ENCODE results near the gene MYEOV. TPM values are rescaled to one million over a fixed set of nuclear protein-coding genes. Genes with fewer than 3 reads are reported as not detected.

MYEOV gene
- total RNA-seq, 1 experiment from 2014 or later, result 1.4 TPM

GRCh38 chr11:69316956-69317355 is 23.0 kb downstream of the MYEOV start (continued):
- TF ChIP-seq JAZF1 (CRISPR knock-in tag; IDR thresholded peaks at IDR 0.05) (no peak), MAX (CRISPR knock-in tag; IDR thresholded peaks at IDR 0.05) (no peak), ZNF121 (CRISPR knock-in tag; IDR thresholded peaks at IDR 0.05) (no peak)

- Mint-ChIP-seq H3K36me3 (no peaks in the 10 kb centered on the region), H3K27me3 (ENCODE audit: low read depth) (no peaks in the 10 kb centered on the region), H3K4me1 (no peaks in the 10 kb centered on the region), H3K27ac (no peak overlapping the region), H3K9me3 (no peaks in the 10 kb centered on the region), H3K4me3 (no peak overlapping the region)
- no peak for DNase-seq (ENCODE audit: low spot score)
- ChIA-PET POLR2A (no interaction called here), CTCF (interaction anchor here (0.6 kb wide), 1 partner anchor 320 kb away, joined by 3 read pairs; no protein-coding TSS in a partner anchor)
- no peak for ATAC-seq
- no peak for TF ChIP-seq ESRRA (CRISPR knock-in tag; IDR thresholded peaks at IDR 0.05; ENCODE audit: borderline replicate concordance)
- TF ChIP-seq NFYB (CRISPR knock-in tag; conservative IDR thresholded peaks at IDR 0.05; ENCODE audit: low read depth), result no peak
- TF ChIP-seq PREB (CRISPR knock-in tag; IDR thresholded peaks at IDR 0.05; ENCODE audit: borderline replicate concordance), result no peak
- no peak for TF ChIP-seq HMGA2 (CRISPR knock-in tag; IDR thresholded peaks at IDR 0.05)
- TF ChIP-seq ZNF232 (CRISPR knock-in tag; IDR thresholded peaks at IDR 0.05), result no peak
- TF ChIP-seq, protein P1, sequence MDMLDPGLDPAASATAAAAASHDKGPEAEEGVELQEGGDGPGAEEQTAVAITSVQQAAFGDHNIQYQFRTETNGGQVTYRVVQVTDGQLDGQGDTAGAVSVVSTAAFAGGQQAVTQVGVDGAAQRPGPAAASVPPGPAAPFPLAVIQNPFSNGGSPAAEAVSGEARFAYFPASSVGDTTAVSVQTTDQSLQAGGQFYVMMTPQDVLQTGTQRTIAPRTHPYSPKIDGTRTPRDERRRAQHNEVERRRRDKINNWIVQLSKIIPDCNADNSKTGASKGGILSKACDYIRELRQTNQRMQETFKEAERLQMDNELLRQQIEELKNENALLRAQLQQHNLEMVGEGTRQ (CRISPR knock-in tag; IDR thresholded peaks at IDR 0.05), result no peak
- no peak for TF ChIP-seq CREM (CRISPR knock-in tag; IDR thresholded peaks at IDR 0.05)
- TF ChIP-seq TCF7 (CRISPR knock-in tag; IDR thresholded peaks at IDR 0.05; ENCODE audit: low read depth), result no peak
Measured at GRCh38 chr11:69317401-69318092, 23.6 kb downstream of the MYEOV start.

GRCh38 chr11:69318093-69318420 is 24.1 kb downstream of the MYEOV start:
- DNase-seq (ENCODE audit: low spot score) (no peak), ATAC-seq (no peak)
- Mint-ChIP-seq H3K36me3 (no peaks in the 10 kb centered on the region), H3K4me3 (no peak overlapping the region), H3K4me1 (no peaks in the 10 kb centered on the region), H3K27ac (no peak overlapping the region), H3K27me3 (ENCODE audit: low read depth) (no peaks in the 10 kb centered on the region), H3K9me3 (no peaks in the 10 kb centered on the region)
- CTCF ChIA-PET, result no interaction called here
- POLR2A ChIA-PET, result no interaction called here
- TF ChIP-seq OVOL2 (CRISPR knock-in tag; IDR thresholded peaks at IDR 0.05; ENCODE audit: borderline replicate concordance) (no peak), FOXP1 (CRISPR knock-in tag; IDR thresholded peaks at IDR 0.05; ENCODE audit: borderline replicate concordance) (no peak), RELA (CRISPR knock-in tag; IDR thresholded peaks at IDR 0.05; ENCODE audit: borderline replicate concordance) (no peak), STAT6 (CRISPR knock-in tag; conservative IDR thresholded peaks at IDR 0.05; ENCODE audit: low read depth) (no peak), SMAD4 (CRISPR knock-in tag; IDR thresholded peaks at IDR 0.05) (no peak), IRF2 (CRISPR knock-in tag; IDR thresholded peaks at IDR 0.05; ENCODE audit: borderline replicate concordance, low read depth) (no peak)
- TF ChIP-seq, protein P2, sequence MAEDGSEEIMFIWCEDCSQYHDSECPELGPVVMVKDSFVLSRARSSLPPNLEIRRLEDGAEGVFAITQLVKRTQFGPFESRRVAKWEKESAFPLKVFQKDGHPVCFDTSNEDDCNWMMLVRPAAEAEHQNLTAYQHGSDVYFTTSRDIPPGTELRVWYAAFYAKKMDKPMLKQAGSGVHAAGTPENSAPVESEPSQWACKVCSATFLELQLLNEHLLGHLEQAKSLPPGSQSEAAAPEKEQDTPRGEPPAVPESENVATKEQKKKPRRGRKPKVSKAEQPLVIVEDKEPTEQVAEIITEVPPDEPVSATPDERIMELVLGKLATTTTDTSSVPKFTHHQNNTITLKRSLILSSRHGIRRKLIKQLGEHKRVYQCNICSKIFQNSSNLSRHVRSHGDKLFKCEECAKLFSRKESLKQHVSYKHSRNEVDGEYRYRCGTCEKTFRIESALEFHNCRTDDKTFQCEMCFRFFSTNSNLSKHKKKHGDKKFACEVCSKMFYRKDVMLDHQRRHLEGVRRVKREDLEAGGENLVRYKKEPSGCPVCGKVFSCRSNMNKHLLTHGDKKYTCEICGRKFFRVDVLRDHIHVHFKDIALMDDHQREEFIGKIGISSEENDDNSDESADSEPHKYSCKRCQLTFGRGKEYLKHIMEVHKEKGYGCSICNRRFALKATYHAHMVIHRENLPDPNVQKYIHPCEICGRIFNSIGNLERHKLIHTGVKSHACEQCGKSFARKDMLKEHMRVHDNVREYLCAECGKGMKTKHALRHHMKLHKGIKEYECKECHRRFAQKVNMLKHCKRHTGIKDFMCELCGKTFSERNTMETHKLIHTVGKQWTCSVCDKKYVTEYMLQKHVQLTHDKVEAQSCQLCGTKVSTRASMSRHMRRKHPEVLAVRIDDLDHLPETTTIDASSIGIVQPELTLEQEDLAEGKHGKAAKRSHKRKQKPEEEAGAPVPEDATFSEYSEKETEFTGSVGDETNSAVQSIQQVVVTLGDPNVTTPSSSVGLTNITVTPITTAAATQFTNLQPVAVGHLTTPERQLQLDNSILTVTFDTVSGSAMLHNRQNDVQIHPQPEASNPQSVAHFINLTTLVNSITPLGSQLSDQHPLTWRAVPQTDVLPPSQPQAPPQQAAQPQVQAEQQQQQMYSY (CRISPR knock-in tag; IDR thresholded peaks at IDR 0.05), result no peak
- TF ChIP-seq, protein P3, sequence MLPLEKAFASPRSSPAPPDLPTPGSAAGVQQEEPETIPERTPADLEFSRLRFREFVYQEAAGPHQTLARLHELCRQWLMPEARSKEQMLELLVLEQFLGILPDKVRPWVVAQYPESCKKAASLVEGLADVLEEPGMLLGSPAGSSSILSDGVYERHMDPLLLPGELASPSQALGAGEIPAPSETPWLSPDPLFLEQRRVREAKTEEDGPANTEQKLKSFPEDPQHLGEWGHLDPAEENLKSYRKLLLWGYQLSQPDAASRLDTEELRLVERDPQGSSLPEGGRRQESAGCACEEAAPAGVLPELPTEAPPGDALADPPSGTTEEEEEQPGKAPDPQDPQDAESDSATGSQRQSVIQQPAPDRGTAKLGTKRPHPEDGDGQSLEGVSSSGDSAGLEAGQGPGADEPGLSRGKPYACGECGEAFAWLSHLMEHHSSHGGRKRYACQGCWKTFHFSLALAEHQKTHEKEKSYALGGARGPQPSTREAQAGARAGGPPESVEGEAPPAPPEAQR (CRISPR knock-in tag; IDR thresholded peaks at IDR 0.05), result no peak

All from WTC11 (cell line).